Measurements from ENCODE around the gene KCNJ12.
"Not testable (repeated sequence)": the region's sequence is repeated elsewhere in the genome, so short reads cannot be mapped to it uniquely, and the experiment has no call there.

Gene KCNJ12

DNA sequence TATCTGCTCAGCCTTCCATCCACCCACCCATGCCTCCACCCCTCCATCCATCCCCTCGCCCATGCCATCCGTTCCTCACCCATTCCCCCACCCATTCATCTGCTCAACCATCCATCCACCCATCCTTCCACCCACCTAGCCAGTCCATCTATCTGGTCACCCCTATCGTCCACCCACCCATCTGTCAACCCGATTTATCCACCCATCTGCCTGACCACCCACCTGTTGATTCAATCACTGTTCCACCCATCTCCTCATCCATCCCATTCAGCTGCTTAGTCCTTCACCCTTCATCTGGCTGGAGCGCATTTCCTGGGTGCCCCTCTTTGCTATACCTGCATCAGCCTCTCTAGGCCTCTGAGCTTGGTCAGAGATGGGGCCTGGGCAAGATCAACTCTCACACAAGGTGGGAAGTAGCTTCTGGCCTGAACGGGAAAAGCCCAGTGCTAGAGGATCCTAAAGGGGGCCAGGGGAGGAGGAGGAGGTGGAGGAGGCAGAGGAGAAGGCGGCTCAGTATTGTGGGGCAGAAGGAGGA is 32.7 kb downstream of the KCNJ12 start:
- not testable (repeated sequence) for DNase-seq

DNA sequence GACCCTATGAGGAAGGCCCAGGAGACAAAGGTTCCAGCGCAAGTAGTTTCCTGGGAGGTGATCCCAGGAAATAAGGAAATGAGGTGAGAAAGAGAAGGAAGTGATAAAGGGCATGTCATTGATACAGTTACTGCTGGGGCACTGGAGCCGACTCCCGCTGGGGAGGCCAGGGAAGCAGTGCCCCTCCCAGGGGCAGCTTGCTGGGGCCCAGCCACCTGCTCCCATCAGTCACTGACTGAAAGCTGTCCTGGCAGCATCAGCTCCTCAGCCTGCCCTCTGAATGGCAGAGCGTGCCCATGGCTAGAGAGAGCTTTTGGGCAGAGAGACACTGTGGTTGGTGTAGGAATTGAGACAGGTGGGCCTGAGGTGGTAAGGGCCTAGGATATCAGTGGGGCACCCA is 33.2 kb downstream of the KCNJ12 start:
- not testable (repeated sequence) for DNase-seq

DNA sequence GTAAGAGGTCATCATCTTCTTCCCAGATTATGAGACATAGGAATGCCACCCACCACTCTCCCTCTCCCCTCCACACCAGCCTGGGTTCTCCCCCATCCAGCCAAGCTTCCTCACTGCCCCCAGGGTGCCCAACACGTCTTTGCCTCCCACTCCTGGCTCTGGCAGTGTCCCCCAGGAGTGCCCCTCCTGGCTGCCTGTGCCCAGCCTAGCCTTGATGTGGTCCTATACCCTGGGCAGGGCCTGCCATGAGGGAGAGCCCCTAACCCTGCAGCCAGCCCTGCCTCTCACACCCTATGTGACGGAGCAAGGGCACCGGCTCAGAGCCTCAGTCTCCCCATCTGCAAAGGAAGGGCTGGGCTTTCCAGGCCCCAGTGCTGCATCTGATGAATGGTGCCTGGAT is 33.8 kb downstream of the KCNJ12 start:
- DNase-seq: not testable (repeated sequence)

DNA sequence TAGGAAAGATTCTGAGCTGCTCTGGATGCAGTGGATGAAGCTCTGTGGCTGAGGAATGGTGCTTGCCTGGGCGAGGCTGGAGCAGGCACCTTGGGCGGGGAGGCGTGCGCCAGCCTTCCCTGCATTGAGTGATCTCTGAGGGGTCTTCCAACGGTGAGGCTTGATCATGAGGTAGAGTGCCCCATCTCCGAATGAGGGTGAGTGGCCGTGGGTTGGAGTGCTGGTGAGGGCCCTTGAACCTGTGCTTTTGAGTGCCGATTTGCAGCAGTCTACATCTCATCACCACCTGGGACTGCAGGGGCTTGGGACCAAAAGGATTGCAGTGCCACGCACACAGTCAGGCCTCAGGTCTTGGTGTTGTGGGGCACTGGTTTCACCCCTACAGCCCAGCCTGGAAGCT is 34.2 kb downstream of the KCNJ12 start:
- not testable (repeated sequence) for DNase-seq

DNA sequence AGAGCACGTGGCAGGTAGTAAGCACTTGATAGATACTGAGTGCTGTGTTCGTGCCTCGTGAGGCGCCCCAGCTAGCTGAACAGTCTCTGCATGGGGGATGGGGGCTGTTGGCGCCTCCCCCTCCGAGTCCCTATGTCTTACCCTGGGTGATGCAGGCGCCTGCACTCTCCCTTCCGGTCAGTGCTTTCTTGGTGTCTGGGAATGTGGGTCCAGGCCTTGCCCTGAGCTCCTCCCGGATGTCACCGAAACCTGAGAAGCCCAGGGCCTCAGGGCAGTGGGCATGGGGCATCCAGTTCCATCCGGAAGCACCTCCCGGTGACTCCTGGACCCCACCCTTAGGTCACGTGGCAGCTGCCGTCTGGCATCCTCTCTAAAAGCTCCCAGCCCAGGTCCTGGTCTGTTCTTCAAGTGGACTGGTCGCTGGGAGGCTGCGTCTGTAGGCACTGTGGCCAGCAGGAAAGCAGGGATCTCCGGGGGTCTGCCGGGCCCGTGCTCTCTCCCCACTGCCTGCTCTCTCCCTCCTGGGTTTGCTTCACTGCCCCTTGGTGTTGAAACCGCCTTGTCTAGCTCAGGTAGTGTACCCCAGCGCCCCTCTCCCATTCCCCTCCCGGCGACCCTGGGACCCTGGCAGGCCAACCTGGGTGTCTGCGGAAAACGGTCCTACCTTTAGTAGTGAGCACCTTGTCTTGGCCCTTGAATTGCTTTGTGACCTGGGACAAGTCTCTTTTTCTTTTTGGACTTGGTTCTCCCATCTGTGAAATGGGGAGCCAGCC is 34.9 kb downstream of the KCNJ12 start:
- DNase-seq: not testable (repeated sequence)

DNA sequence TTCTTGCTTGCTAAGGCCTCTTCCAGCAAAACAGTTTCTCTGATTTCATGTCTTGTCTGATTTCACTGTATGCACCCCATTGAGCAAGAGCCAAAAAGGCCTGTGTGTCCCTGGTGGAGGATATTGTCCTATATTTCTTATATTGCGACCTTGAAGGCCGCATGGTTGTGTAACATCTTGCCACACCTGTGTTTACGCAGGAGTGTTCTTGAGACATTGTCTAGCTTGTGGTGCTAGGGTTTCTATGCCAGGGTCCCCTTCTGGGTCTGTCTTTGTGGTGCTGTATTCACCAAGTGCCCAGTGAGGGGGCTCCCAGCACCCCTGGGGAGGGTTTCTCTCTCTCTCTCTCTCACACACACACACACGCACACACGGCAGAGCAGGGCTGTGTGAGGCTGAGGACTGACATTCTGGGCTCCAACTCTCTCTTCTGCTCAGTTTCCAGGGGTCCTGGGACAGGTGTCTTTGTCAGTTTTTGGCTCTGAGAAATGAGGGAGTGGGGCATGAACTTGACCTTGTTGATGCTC is 35.6 kb downstream of the KCNJ12 start:
- not testable (repeated sequence) for DNase-seq

DNA sequence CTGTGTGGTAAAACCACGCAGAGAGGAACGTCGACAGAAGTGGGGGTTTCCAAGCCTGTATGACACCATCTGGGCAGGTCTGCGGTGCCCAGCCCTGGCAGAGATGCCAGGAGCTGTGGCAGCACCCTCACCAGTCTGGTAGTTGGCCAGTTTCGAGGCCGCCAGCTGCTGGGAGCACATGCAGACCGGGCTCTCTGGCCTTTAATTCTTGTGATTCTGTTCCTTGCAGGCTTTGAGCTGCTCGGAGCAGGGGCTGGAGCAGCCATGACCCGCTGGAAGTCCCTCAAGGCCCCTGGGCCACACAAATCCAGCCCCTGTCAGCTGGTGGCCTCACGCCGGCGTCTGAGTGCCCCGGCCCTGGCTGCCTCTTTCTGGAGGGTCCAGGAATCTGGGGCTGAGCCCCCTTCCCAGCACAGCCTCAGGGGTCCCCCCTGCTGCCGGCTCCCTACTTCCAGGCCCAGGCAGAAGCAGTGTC is 36.1 kb downstream of the KCNJ12 start:
- DNase-seq: not testable (repeated sequence)

DNA sequence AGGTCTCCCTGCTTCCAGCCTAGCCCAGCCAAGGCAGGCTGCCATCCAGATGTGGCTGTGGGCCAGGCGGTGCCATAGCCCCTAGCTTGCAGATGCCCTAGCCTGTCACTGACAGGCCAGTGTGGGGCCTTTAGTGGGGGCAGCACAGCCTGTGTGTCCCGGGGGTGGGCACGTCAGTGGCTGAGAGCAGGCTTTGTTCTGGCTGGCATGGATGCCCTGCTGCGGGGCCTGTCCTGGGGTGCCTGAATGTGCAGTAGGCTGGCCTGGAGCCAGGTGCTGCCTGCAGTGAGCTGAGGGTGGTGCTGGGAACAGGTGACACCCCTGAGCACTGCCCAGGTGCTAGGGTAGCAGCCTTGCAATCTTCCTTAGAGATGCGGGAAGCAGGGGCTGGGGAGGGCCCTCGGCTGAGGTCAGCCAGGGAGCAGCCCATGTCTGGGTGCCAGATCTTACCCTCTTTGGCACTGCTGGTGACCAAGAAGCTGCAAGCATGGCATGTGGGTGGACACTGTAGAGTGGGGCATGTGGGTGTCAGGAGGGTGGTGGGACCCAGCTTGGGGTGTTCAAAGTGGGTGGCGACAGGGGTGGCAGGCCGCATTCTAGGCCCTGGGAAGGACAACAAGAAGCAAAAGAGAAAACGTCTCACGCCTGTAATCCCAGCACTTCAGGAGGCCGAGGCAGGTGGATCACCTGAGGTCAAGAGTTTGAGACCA is 37.6 kb downstream of the KCNJ12 start:
- not testable (repeated sequence) for DNase-seq

DNA sequence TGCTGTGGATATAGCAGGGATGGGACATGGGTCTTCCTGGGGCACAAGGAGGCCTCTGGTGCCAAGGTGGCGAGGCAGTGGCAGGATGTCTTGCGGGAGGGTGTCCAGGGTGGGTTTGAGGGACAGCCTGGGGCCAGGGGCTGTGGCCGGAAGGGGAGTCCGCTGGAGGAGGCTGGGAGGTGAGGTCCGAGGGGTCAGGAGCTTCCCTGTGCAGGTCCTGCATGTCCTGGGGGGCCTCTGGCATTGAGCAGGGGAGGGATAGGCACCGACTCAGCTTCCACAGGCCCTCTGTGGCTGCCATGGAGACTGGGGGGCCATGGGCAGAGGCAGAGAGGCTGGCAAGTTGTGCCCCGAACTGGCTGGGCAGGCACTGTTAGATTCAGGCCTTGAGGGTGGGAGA is 38.5 kb downstream of the KCNJ12 start:
- DNase-seq: not testable (repeated sequence)

DNA sequence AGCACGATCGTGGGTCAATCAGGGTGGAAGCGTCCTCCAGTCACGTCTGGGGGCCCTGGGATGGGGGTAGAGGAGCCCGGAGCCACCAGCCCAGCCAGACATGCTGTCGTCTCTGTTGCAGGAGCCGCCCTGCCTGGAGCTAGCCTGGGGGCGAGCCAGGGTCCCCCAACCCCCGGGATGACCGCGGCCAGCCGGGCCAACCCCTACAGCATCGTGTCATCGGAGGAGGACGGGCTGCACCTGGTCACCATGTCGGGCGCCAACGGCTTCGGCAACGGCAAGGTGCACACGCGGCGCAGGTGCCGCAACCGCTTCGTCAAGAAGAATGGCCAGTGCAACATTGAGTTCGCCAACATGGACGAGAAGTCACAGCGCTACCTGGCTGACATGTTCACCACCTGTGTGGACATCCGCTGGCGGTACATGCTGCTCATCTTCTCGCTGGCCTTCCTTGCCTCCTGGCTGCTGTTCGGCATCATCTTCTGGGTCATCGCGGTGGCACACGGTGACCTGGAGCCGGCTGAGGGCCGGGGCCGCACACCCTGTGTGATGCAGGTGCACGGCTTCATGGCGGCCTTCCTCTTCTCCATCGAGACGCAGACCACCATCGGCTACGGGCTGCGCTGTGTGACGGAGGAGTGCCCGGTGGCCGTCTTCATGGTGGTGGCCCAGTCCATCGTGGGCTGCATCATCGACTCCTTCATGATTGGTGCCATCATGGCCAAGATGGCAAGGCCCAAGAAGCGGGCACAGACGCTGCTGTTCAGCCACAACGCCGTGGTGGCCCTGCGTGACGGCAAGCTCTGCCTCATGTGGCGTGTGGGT is 39.2 kb downstream of the KCNJ12 start:
- not testable (repeated sequence) for DNase-seq

DNA sequence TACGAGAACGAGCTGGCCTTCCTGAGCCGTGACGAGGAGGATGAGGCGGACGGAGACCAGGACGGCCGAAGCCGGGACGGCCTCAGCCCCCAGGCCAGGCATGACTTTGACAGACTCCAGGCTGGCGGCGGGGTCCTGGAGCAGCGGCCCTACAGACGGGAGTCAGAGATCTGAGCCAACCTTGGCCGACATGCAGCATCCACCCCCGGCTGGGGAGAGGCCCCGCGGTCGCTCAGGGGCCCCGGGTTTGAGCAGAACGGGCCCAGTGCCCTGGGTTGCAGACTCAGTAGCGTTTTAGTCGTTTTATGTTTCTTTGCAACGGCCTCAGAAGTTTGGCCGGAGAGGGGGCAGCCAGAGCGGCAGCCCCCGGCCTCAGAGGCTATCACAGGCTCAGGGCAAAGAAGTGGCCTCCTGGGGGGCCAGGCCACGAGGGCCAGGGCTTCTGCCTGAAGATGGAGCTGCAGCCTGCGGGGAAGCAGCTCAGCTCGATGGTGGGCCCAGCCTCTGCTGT is 40.4 kb downstream of the KCNJ12 start:
- not testable (repeated sequence) for DNase-seq

DNA sequence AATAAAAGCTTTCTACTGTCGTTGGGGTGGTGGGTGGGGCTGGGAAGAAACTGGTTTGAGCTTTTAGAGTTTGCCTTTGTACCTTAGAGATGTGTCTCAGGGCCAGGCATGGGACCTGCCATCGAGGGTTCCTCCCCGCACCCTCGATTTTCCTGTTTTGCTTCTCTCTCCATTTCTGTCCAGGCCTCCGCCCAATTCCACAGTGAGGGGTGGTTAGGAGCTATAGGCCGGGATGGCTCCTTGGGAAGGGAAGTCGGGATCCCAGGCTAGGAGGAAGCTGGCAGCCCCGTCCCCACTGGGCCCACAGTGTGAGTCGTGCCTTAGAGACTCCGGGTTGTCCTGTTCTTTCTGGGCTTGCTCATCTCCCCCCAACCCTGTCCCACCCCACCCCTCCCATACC is 41.2 kb downstream of the KCNJ12 start:
- DNase-seq: not testable (repeated sequence)

DNA sequence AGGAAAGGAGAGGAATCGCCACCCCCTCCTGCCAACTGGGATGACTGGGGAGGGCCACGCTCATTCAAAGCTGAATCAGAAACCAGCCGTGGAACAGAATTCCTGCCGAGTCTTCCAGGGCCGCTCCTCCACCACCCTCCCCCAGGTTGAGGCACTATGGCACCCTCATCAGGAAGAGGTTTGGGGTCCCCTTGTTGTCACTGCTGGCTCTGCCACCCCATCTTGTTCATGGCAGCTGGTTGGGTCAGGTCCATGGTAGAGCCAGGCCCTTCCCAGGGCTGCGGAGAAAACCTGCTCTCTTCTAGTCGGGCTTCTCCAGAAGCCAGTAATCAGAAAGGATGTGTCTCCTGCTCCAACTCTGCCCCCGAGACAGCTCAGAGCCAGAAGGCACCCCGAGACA is 41.8 kb downstream of the KCNJ12 start:
- no peak for DNase-seq

DNA sequence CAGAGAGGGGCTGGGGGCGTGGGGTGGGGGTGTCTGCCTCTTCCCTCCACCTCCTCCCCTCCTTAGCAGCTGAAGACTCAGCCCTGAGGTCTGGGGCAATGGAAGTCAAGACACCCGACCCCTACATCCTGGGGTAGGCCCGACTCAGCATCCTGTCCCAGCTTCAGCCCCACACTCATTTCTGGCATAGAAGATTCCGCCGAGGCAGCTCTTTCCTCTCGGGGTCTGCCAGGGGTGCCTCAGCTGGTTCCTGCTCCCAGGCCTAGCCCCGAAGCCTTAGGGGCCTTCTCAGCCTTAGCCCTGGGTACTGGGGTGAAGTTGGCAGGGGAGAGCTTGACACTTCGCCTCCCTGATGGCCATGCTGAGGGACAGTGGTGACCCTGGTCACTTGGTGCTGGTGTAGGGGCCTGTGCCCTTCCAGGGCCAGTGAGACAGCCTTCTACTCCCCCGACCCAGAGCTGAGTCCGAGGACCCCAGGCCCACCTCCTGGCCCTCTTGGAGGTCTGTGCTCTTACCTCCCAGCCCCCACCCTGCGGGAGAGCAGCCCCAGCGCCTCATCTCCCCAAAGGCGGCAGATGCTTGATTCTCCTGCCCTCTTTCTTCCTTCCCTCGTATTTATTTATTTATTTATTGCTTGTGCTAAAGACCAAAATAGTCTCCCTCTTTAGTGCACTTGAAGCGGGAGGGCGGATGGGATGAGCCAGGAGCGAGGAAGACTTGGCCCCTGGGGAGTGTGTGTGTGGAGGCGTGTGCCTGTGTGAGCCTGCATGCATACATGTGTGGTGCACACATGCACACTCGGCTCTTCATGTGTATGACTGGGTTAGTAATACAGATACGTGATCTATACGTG is 42.5 kb downstream of the KCNJ12 start:
- DNase-seq: no peak

DNA sequence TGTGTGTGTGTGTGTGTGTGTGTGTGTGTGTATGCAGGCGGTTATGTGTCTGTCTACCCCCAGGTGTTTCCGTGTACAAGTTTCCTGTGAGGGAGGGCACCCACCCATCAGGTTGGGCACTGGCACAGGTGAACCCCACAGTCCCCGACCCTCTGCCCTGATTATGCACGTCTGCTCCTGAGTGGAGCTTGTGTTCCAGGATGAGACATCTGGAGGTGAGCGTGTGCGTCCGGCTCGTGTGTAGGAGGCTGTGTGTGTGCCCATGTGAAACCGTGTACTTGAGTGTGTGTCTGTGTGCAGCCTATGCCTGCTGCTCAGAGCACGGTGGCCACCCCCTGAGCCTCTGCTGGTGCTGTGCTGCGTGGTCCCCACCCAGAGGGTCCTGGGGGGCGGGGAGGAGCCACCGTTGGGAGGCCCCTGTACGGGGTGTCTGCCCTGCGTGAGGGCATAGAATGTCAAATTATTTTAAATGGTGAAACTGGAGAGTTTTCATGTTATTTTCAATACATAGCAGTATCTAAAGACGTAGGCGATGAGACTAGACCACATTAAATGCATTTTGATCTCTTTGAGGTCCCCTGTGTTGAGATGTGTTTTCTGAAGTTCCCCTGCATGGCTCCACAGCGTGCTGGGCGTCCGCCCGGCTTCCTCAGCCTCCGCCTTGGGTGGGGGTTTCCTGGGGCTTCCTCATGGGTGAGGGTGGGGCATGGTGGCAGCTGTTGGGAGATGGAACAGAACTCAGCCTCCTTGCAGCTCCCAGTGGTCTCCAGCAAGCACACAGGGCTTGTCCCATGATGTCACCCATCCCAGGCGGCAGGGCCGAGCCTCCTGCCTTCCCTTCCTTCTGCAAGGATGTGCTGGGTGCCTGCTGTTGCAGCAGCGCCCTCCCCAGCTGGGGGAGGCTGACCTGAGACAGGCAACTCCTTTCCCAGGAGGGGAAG is 43.4 kb downstream of the KCNJ12 start:
- no peak for DNase-seq

DNA sequence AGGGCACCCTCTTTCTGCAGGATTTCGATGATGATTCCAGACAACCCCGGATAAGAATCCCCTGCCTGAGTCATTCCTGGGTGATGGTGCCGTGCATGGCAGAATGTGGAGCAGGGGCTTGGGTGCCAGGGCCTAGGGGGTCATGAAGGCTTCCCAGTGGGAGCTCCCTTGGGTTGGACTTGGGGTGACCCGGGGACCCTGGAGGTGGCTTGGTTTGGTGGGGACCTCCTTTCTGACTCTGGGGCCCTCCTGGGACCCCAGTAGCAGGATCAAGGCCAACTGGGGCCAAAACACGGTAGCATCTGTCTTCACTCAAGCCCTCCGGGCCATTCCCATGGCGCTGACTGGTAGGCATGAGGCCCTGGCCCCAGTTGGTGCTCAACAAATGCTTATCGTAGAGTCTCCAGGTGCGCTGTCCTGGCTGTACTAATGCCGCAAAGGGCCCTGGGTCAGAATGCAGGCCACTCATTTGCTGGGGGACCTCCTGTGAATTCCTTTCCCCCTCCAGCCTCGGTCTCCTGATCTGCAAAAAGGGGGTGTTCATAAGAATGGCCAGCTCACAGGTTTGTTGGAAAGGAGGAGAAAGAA is 44.4 kb downstream of the KCNJ12 start:
- DNase-seq: not testable (repeated sequence)

DNA sequence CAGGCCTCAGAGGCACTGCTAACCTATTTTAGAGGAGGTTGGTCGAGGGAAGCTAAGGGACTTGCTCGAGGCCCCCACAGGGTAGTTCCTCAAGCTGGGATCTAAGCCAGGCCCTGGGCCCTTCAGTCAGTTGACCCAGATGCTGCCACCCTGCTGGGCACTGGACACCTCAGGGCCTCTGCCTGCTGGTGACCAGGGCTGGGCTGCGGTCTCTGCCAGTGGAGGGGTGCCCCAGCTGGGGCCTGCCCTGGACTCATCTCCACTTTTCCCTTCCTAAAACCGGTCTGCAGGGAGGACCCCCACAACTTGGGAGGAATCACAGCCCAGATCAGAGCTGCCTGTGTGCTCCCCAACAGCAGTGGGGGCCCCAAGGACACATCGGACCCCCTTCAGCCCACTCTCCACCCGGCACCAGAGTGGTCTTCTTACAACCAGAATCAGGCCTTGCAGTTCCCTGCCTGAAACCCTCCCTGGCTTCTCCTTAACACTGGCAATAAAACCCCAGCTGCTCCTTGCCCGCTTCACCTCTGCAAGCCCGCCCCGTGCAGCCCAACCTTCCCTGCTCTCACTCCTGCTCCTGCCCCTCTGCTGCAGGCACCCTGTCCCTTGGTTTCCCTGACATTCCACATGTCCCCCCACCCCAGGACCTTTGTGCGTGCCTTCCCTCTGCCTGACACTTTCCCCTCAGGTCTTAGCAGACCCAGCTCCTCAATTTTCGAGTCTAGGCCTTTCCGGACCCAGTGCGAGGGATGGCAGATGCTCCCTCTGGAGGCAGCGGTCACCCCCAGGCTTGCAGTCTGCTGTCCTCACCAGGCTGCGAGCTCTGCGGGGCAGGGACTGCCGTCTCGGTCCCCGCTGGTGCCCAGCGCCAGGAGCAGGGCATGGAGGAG is 45.5 kb downstream of the KCNJ12 start:
- not testable (repeated sequence) for DNase-seq

DNA sequence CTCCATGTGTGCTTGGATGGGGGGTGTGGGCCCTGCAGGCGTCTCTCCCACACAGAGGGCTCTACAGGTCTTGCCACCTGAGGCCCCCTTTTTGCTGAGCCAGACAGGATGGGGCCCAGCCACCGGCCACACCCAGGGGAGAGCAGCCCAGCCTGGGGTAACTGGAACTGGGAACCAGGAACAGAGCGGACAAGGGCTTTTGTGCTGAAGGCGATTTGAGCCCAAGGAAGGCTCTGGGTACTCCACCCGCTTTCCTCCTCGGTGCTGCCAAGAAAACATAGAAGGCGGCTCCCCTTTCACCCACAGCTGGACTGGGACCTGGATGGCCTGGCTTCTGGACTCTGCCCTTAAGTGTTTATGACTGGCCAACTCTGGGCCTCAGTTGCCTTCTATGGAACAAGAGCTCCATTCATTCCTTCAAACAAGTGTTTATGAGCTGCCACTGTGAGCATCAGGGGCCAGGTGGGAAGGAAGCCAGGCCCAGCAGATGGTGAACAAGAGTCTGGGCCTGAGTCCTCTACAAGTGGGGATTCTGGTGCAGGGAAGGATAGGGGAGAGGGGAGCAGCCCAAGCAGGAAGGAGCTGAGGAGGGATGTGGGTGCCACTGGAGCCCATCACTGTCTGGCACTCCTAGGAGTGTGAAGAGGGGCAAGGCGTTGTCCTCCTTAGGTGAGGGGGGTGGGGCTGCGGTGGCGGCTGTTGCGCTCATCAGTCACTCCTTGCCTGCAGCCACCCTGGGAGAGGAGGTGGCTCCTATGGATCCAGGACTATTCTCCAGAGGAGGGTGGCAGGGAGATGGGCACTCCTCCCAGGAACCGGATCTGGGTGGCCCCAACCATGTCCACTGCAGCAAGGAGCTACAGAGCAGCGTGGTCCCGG is 46.4 kb downstream of the KCNJ12 start:
- DNase-seq: not testable (repeated sequence)
